ENCODE results near the gene XBP1. TPM values are rescaled to one million over a fixed set of nuclear protein-coding genes. Genes with fewer than 3 reads are reported as not detected.

Gene XBP1
- total and polyA plus RNA-seq, 2 of the 13 experiments (the other 11 are each of a cell fraction or from before 2014, with no cell fraction given): 416 to 427 TPM

GRCh38 chr22:28813772-28814518 lies 13.6 kb upstream of the XBP1 start (continued):
- TF ChIP-seq U2AF2 (IDR thresholded peaks at IDR 0.05; ENCODE audit: low read depth, low read length) (no peak), POLR2AphosphoS5 (IDR thresholded peaks at IDR 0.05; ENCODE audit: low read depth, low read length) (peak; percentile 67), ZNF710 (CRISPR knock-in tag; IDR thresholded peaks at IDR 0.05; ENCODE audit: borderline replicate concordance) (peak; percentile 84; the same call in 1 of the 2 replicates), ZNF761 (CRISPR knock-in tag; conservative IDR thresholded peaks at IDR 0.05) (peak; percentile 33; the same call in 1 of the 2 replicates), FOSL1 (CRISPR knock-in tag; IDR thresholded peaks at IDR 0.05; ENCODE audit: borderline replicate concordance) (peak; percentile 28; the same call in 1 of the 2 replicates), PCBP2 (optimal IDR thresholded peaks at IDR 0.05; ENCODE audit: low read depth, low read length, poor library complexity, severe bottlenecking) (no peak), BRF2 (CRISPR knock-in tag; IDR thresholded peaks at IDR 0.05) (no peak), MYPOP (CRISPR knock-in tag; IDR thresholded peaks at IDR 0.05) (peak; percentile 33; the same call in 1 of the 2 replicates), RFX5 (IDR thresholded peaks at IDR 0.05; ENCODE audit: low read depth, low read length) (peak; percentile 80), ZNF709 (CRISPR knock-in tag; IDR thresholded peaks at IDR 0.05) (no peak), ZNF770 (CRISPR knock-in tag; IDR thresholded peaks at IDR 0.05) (peak; percentile 42; the same call in 1 of the 2 replicates), ZNF740 (CRISPR knock-in tag; IDR thresholded peaks at IDR 0.05) (no peak), THAP11 (CRISPR knock-in tag; IDR thresholded peaks at IDR 0.05) (peak; percentile 79), SMAD3 (CRISPR knock-in tag; IDR thresholded peaks at IDR 0.05) (peak; percentile 91), KDM2A (CRISPR knock-in tag; IDR thresholded peaks at IDR 0.05; ENCODE audit: borderline replicate concordance, low read depth) (0 out of 2 replicates have a peak, but pooled peaks have one; percentile 19), RERE (CRISPR knock-in tag; IDR thresholded peaks at IDR 0.05; ENCODE audit: low read depth) (peak; percentile 82)

All from HepG2 (cell line).